A549 (cell line): ENCODE results near the gene CD300LF. TPM values are rescaled to one million over a fixed set of nuclear protein-coding genes. Genes with fewer than 3 reads are reported as not detected.

Source experiments
- ATAC-seq, 2 experiments: fragments of 200-7000 bp in 1 of 2; fragments of >200 bp in 1 of 2; cut with Nextera tagmentation in 1 of 2; cut with Tn5 transposase in 1 of 2; 3 replicates each; pipeline versions ENCODE4 v1.8.0 to v1.9.1; 2018 to 2020; ENCODE audit warnings: mild to moderate bottlenecking in 1 of 2, moderate library complexity in 1 of 2
- CTCF ChIA-PET: fragments of 300-600 bp; sonication (Branson Sonifier 250); formaldehyde crosslinking; extraction: SDS; loops from one replicate; lab custom pipeline; 2021; ENCODE audit warnings: antibody characterized with exemption, inconsistent platforms; lab: Yijun Ruan, JAX
- POLR2A ChIA-PET: fragments of 350-600 bp; formaldehyde crosslinking; extraction: SDS; loops from one replicate; lab custom pipeline; 2021; ENCODE audit warnings: antibody characterized with exemption, inconsistent platforms; lab: Yijun Ruan, JAX
- DNase-seq, 2 experiments: peaks; one replicate each; pipeline versions ENCODE4 v3.0.0 to v3.0.0-alpha.2; 2011 to 2016; ENCODE audit warnings: low read depth in 1 of 2, low spot score in 1 of 2
- FAIRE-seq: peaks from 2 replicates; lab custom pipeline; 2011; peaks lifted over from hg19 to GRCh38; lab: Jason Lieb, UNC
- H3K27ac ChIP-seq, 2 experiments: fragments of >200 bp; sonication (Bioruptor Twin); formaldehyde crosslinking; 3 replicates each; pipeline ENCODE4 v1.5.1; 2016 to 2017
- H3K4me1 ChIP-seq: fragments of >200 bp; sonication (Bioruptor Twin); formaldehyde crosslinking; 3 replicates; pipeline ENCODE4 v1.6.1; 2016
- H3K4me2 ChIP-seq: fragments of >200 bp; sonication (Bioruptor Twin); formaldehyde crosslinking; 3 replicates; pipeline ENCODE4 v1.6.1; 2016
- H3K4me3 ChIP-seq: fragments of >200 bp; sonication (Bioruptor Twin); formaldehyde crosslinking; 3 replicates; pipeline ENCODE4 v1.5.1; 2016
- H3K9me3 ChIP-seq: fragments of >200 bp; sonication (Bioruptor Twin); formaldehyde crosslinking; 3 replicates; pipeline ENCODE4 v1.6.1; 2016
- CBX2 ChIP-seq: fragments of 200-600 bp; sonication (generic); IDR thresholded peaks from 2 replicates; pipeline ENCODE4 v1.6.1; 2016; ENCODE audit warnings: low read depth, mild to moderate bottlenecking, borderline replicate concordance
- CEBPB ChIP-seq, 2 experiments: fragments of >200 bp in 1 of 2; sonication (Bioruptor Twin) in 1 of 2; formaldehyde crosslinking in 1 of 2; IDR thresholded peaks; 2 replicates each; pipeline ENCODE4 v1.6.1; 2012 to 2016
- CHD4 ChIP-seq: fragments of 200-600 bp; sonication (generic); IDR thresholded peaks from 2 replicates; pipeline ENCODE4 v1.6.1; 2016; ENCODE audit warnings: antibody characterized with exemption, mild to moderate bottlenecking, borderline replicate concordance
- ELK1 ChIP-seq: fragments of 150-350 bp; IDR thresholded peaks from 2 replicates; pipeline ENCODE4 v1.6.1; 2014; ENCODE audit warnings: low read depth, mild to moderate bottlenecking, low read length
- GATA3 ChIP-seq: IDR thresholded peaks from 2 replicates; pipeline ENCODE4 v1.6.1; 2012; ENCODE audit warnings: borderline replicate concordance
- HOXB13 ChIP-seq: fragments of 250-450 bp; sonication (Bioruptor Pico); IDR thresholded peaks from 2 replicates; pipeline ENCODE4 v1.5.0; 2020; ENCODE audit warnings: low read depth, mild to moderate bottlenecking, moderate library complexity
- KDM1A ChIP-seq: fragments of 200-600 bp; sonication (generic); IDR thresholded peaks from 2 replicates; pipeline ENCODE4 v1.6.1; 2016; ENCODE audit warnings: low read depth, mild to moderate bottlenecking
- MAFK ChIP-seq: fragments of 450-650 bp; IDR thresholded peaks from 2 replicates; pipeline ENCODE4 v1.6.1; 2014; ENCODE audit not compliant: partially characterized antibody
- MAZ ChIP-seq: fragments of 150-350 bp; IDR thresholded peaks from 2 replicates; pipeline ENCODE4 v1.6.1; 2014; ENCODE audit warnings: antibody characterized with exemption, low read depth, low read length, borderline replicate concordance
- NFE2L2 ChIP-seq: fragments of 150-350 bp; conservative IDR thresholded peaks from 2 replicates; pipeline ENCODE4 v1.6.1; 2014; ENCODE audit warnings: low read length
- NPAS2 ChIP-seq: fragments of 250-450 bp; sonication (Bioruptor Pico); IDR thresholded peaks from 2 replicates; pipeline ENCODE4 v1.8.0; 2022; ENCODE audit warnings: mild to moderate bottlenecking, moderate library complexity, borderline replicate concordance
- TP53 ChIP-seq: fragments of 250-450 bp; sonication (Bioruptor Pico); IDR thresholded peaks from 2 replicates; pipeline ENCODE4 v1.5.0; 2021; ENCODE audit warnings: mild to moderate bottlenecking, moderate library complexity
- ZSCAN20 ChIP-seq: fragments of 250-450 bp; sonication (Bioruptor Pico); IDR thresholded peaks from 2 replicates; pipeline ENCODE4 v1.8.0; 2022; ENCODE audit warnings: mild to moderate bottlenecking, moderate library complexity
- WGBS: methylation state at CpG from one replicate; pipeline ENCODE4 v1.1.6; 2017; ENCODE audit errors: missing lambda C conversion rate; 5-methylcytosine and 5-hydroxymethylcytosine counted together
- polyA plus RNA-seq, 4 experiments: library from polyadenylated mRNA; depleted of rRNA in 3 of 4; stranded (reverse); fragments of >200 nt; fragmentation: RNase III in 1 of 4; extraction: RNeasy Plus Mini Kit Qiagen cat#74134 plus additional on column Dnase treatment in 1 of 4; gene quantifications; 2 replicates in 3 of 4; 3 replicates in 1 of 4; pipeline ENCODE4 v1.2.3, GENCODE V29; 2011 to 2017
- TF ChIP-seq, protein P1 (sequence below): fragments of 450-650 bp; IDR thresholded peaks from 2 replicates; pipeline ENCODE4 v1.6.1; 2014; ENCODE audit warnings: antibody characterized with exemption
- TF ChIP-seq, protein P2 (sequence below): IDR thresholded peaks from 2 replicates; pipeline ENCODE4 v1.6.1; 2012

Gene CD300LF
- polyA plus RNA-seq, 2 of the 4 experiments (the other 2 are of a cell fraction) = not detected

DNA sequence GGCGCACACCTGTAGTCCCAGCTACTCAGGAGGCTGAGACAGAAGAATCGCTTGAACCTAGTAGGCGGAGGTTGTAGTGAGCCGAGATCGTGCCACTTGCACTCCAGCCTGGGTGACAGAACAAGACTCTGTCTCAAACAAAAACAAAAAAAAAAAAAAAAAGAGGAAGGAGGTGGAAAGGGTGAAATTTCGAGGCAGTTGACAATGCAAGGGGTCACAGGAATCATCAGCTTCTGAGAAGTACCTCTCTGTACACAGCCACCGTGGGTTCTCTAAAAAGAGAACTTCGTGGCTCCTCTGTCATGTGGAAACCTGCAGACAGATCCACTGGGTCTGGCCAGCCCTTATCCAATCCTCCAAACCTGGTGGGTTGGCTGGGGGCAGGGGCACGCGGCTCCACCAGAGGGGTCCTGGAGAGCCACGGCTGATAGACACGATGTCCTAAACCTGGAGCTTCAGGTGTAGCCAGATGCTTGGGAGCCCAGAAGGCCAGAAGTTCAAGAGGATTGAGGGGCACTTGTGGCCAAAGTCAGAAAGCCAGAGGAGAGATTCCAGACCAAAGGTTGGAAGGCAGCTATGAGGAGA, 540 bp upstream of the CD300LF start:
- FAIRE-seq = no peak
- no peak overlapping the region for H3K4me2 ChIP-seq
- no peak for DNase-seq
- no peak overlapping the region for H3K4me3 ChIP-seq
- H3K4me1 ChIP-seq = no peaks in the 10 kb centered on the region
- CTCF ChIA-PET = interaction anchor here (0.6 to 1.6 kb wide), 7 partner anchors 23 to 78 kb away, joined by 3 to 4 read pairs (median 3); partner anchors contain the start of gene RAB37
- TF ChIP-seq KDM1A (no peak), ELK1 (no peak)
- TF ChIP-seq, all 56 proteins: peak for 0
- no peak for ATAC-seq
- POLR2A ChIA-PET = no interaction called here
- WGBS = 52% methylated on average over 12 of the region's 12 CpGs
- Histone ChIP-seq H3K27ac (no peak overlapping the region), H3K9me3 (no peaks in the 10 kb centered on the region)

DNA sequence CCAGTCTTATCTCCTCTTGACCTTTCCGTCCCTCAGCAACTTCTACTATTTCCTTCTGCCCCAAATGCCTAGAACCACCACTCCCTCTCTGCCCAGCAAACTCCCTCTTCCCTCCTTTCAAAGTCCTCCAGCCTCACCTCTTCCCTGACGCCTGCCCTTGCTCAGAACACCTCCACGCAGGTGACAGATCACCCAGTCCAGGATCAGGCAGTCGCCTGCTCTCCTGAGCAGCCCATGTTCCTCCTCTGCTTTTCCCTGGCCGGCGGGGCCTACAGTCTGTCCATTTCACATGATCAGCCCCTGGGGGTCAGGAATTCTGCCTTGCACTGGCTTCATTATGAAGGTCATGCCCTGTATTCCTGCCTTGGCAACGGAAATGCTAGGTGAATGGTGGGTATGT, 422 bp downstream of the CD300LF start:
- ChIA-PET POLR2A (no interaction called here), CTCF (interaction anchor here (0.7 to 1.6 kb wide), 6 partner anchors 24 to 357 kb away, joined by 3 to 4 read pairs (median 3); partner anchors contain the start of gene RAB37)
- Histone ChIP-seq H3K27ac (no peak overlapping the region), H3K4me1 (no peaks in the 10 kb centered on the region), H3K4me2 (no peak overlapping the region), H3K4me3 (no peak overlapping the region), H3K9me3 (no peaks in the 10 kb centered on the region)
- DNase-seq = no peak
- FAIRE-seq = no peak
- ATAC-seq = no peak
- WGBS = 67% methylated on average over 7 of the region's 7 CpGs
- TF ChIP-seq TP53 (no peak), MAFK (no peak), HOXB13 (no peak), CEBPB (IDR thresholded peaks at IDR 0.05) (no peak), KDM1A (no peak), NFE2L2 (no peak), GATA3 (no peak)
- TF ChIP-seq, protein P1, sequence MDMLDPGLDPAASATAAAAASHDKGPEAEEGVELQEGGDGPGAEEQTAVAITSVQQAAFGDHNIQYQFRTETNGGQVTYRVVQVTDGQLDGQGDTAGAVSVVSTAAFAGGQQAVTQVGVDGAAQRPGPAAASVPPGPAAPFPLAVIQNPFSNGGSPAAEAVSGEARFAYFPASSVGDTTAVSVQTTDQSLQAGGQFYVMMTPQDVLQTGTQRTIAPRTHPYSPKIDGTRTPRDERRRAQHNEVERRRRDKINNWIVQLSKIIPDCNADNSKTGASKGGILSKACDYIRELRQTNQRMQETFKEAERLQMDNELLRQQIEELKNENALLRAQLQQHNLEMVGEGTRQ = no peak

DNA sequence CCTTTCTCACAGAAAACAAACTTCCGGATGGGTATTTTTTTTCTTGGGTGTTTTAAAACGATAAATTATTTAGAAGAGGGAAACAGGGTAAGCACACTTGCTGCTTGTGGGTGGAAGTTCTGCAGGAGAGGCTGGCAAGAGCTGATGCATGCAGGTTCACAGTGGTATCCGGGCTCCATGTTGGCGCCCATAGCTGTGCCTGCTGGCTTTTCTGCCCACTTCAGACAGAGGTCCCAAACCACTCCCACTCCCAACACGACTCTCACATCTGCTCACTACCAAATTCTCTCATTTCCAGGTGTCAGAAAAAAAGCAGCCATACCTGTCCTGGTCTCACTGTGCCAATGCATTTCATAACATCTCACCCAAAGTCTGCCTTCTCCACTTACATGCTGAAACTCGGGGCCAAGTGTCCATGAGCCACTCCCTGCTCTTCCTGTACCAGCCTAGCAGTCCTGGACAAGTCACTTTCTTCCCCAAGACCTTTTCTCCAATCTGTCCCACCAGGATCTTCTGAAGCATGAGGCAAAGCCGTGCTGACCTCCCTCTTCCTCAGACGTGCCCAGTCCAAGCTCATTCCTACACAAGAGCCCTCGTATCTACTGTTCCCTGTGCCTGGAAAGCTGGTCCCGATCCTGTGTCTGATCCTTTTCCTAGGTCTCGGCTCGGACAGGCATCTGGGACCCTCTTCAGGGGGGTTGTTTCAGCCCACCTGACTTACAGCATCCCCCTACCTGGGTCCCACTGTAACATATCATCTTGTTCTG, 1.5 kb downstream of the CD300LF start:
- TF ChIP-seq MAZ (no peak), CEBPB (IDR thresholded peaks at IDR 0.05) (no peak), GATA3 (no peak), CBX2 (no peak), ZSCAN20 (no peak), CHD4 (no peak), NPAS2 (CRISPR knock-in tag) (no peak)
- TF ChIP-seq, protein P2, sequence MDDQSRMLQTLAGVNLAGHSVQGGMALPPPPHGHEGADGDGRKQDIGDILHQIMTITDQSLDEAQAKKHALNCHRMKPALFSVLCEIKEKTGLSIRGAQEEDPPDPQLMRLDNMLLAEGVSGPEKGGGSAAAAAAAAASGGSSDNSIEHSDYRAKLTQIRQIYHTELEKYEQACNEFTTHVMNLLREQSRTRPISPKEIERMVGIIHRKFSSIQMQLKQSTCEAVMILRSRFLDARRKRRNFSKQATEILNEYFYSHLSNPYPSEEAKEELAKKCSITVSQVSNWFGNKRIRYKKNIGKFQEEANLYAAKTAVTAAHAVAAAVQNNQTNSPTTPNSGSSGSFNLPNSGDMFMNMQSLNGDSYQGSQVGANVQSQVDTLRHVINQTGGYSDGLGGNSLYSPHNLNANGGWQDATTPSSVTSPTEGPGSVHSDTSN = no peak
- POLR2A ChIA-PET = no interaction called here
- Histone ChIP-seq H3K27ac (no peak overlapping the region), H3K4me2 (no peak overlapping the region), H3K4me1 (no peaks in the 10 kb centered on the region), H3K4me3 (no peak overlapping the region), H3K9me3 (no peaks in the 10 kb centered on the region)
- FAIRE-seq (no peak), ATAC-seq (peak; percentile 51 to 53; a peak in 4 of 6 replicates), DNase-seq (no peak)
- 25% methylated on average over 12 of the region's 12 CpGs for WGBS
- CTCF ChIA-PET = interaction anchor here (0.7 to 1.5 kb wide), 3 partner anchors 27 to 356 kb away, joined by 3 read pairs; no protein-coding TSS in a partner anchor
